Activated CD4-positive, alpha-beta T cell treated with anti-CD3 and anti-CD28 coated beads, Interleukin-2, amount 50 U/mL, for 4 hours (primary cell): ENCODE measurements around the gene VPS13A.
"Not testable (repeated sequence)": the region's sequence is repeated elsewhere in the genome, so short reads cannot be mapped to it uniquely, and the experiment has no call there.

Experiments used
- DNase-seq, 2 experiments: peaks; one replicate each; pipeline ENCODE4 v3.0.0-alpha.2; 2020

VPS13A gene

DNA sequence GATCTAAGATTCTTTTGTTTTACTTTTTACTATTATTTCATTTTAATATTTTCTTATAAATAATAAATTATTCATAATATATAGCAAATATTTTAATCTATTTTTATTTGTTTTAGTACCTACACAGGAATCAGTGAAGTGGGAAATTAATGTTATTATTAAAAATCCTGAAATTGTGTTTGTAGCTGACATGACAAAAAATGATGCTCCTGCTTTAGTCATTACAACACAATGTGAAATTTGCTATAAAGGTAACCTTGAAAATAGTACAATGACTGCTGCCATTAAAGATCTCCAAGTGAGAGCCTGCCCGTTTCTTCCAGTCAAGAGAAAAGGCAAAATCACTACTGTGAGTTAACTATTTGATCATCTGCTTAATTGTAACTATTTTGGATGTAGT lies 138.7 kb downstream of the VPS13A start:
- no peak for DNase-seq

- DNase-seq: no peak
These were observed 147.7 kb downstream of the VPS13A start for GRCh38 chr9:77325058-77325457.

GRCh38 chr9:77328102-77328501 lies 150.8 kb downstream of the VPS13A start:
- no peak for DNase-seq

DNA sequence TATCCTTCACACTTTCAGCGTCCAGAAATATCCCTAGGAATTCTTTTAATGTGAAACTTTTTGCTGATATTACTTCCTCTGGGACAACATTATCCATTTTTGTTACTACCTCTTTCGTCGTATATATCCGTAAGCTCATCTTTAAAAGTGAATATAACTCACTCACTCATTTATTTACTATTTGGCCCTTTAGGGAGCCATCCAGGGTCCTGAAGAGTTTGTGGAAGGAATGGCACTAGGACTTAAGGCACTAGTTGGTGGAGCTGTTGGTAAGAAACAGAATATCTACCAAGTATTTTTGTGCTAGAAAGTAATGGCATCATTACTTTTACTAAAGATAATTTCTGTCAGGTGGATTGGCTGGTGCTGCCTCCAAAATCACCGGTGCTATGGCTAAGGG lies 192.7 kb downstream of the VPS13A start:
- no peak for DNase-seq

DNA sequence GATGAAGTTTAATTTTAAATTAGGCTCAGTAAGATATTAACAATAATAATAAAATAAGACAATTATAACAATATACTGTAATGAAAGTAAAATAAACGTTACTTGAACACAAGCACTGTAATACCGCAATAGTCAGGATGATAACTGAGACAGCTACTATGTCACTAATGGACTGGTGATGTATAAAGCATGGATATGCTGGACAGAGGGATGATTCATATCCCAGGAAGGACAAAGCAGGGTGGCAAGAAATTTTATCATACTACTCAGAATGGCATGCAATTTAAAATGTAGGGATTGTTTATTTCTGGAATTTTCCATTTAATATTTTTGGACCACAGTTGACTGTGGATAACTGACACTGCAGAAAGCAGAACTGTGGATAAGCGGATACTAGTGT lies 196.9 kb downstream of the VPS13A start:
- no peak for DNase-seq

DNA sequence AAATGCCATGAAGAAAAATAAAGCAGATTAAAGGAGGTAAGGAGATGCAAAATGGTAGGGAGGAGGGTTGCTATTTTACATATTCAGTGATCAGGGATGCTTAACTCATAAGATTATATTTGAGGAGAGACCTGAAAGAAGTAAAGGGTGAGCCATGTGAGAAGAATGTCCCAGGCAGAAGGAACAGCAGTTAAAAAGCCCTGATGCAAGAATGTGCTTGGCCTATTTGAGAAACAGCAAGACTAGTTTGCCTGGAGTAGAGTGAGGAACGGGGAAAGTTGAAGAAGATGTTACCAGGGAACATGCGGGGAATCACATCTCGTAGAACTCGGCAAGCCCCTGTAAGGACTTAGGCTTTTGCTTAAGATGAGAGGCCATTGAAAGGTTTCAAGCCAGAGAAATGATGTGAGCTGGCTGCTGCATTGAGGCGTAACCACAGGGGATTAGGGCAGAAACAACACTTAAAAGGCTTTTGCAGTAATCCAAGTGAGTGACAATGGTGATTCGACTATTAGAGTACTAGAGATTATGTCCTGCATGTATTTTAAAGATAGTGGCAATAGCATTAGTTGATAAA lies 198.7 kb downstream of the VPS13A start:
- DNase-seq: no peak

GRCh38 chr9:77384406-77384805 lies 207.1 kb downstream of the VPS13A start:
- DNase-seq: no peak

GRCh38 chr9:77386187-77386586 lies 208.9 kb downstream of the VPS13A start:
- DNase-seq: no peak

- no peak for DNase-seq
These were observed 214.5 kb downstream of the VPS13A start for GRCh38 chr9:77391834-77392233.

GRCh38 chr9:77392328-77392727 lies 215.0 kb downstream of the VPS13A start:
- no peak for DNase-seq

- not testable (repeated sequence) for DNase-seq
These were observed 221.2 kb downstream of the VPS13A start for GRCh38 chr9:77398581-77398980.

DNA sequence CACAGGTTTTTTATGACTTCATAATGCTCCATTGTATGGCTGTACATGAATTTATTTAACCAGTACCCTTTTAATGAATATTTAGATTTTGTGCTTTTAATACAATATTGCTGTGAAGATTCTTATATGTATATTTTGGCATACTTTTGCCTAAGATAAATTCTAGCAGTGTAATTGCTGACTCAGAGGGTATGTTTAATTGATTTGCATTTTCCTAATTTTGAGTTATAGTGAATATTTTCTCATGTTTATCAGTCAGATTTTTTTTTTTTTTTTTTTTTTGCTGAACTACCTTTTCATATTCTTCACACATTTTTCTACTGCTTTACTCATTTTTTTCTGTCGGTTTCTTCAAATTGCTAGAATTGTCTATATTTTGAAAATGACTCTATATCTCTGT lies 222.6 kb downstream of the VPS13A start:
- DNase-seq: no peak

- DNase-seq: no peak
These were observed 225.0 kb downstream of the VPS13A start for GRCh38 chr9:77402286-77402685.

GRCh38 chr9:77403239-77403638 lies 225.9 kb downstream of the VPS13A start:
- DNase-seq: no peak

- not testable (repeated sequence) for DNase-seq
These were observed 231.2 kb downstream of the VPS13A start for GRCh38 chr9:77408521-77408920.

DNA sequence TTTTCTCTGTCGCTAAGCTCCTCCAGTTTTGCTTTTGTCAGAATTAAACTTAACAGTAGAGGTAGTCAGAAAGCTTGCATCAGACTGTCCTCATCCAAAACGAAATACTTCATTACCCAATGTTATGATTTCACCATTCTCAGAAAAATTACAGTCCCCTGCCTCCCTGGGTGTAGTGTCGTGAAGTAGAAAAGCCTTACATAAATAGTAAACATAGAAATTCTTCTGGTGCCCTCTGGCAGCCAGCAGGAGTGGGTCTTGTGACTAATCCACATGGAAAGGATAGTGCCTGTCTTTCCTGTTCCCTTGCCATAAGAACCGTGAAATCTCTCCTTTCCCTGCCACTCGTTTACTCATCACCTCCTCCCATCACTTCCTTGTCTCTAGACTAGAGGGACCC lies 240.2 kb downstream of the VPS13A start:
- DNase-seq: no peak

DNA sequence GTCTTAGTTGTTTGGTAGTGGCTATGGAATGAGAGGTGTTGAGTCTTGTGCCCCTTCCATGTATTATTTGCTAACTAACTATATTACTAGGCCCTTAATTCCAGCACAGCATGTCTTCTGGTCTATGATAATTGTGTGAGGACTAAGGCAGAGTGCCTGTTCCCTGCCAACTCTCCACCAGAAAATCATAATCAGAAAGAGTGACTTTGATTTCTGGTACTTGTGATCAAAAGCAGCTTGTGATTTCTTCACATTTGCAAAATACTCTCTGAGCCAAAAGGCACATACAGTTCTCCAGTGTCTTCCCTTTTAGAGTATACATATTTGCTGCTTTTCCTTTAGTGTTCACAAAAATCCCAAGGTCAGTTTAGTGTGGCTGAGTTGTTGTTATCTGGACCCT lies 240.9 kb downstream of the VPS13A start:
- DNase-seq: no peak

GRCh38 chr9:77420641-77421040 lies 243.3 kb downstream of the VPS13A start:
- DNase-seq: no peak

DNA sequence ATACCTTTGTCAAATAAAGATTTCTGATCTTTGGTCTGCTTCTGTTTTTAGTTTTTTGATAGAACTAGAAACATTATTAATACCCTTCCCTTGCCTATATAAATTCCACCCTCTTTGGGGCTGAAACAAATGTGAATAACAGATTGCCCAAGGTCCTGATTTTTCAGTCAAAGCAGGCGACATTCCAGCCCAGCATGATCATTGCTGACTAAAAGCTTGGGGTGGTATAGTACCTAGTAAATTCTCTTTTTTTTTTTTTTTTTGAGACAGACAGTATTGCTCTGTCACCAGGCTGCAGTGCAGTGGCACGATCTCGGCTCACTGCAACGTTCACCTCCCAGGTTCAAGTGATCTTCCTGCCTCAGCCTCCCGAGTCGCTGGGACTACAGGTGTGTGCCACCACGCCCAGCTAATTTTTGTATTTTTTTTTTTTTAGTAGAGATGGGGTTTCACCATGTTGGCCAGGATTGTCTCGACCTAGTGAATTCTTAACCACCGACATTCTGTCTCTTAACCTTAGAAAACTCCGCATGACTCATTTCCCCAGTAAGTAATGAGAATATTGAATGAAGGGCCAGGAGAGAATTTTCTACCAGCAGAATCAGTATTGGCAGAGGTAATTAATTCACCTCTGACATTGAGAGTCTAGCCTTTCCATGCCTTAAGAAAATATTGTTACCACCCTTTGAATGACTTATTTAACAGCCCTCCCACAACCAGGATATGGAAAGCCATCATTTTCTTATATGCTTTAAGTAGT lies 244.4 kb downstream of the VPS13A start:
- DNase-seq: no peak

DNA sequence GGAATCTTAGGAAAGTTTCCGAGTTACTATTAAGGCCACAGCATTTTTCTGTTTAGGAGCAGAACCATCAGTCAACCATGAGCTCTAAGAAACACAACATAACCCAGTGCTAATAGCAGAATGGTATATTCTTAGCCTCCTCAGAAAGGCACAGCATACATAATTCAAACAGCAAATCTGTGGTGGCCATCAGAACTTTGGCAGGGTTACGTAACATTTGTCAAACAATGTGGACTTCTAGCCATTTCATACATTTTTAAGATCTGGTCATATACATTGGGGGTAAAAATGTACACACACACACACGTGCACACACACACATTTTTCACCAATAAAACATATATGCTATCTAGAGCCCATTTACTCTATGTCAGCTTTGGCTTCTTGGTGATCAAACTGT lies 245.6 kb downstream of the VPS13A start:
- no peak for DNase-seq

- DNase-seq: no peak
These were observed 246.5 kb downstream of the VPS13A start for GRCh38 chr9:77423841-77424240.

DNA sequence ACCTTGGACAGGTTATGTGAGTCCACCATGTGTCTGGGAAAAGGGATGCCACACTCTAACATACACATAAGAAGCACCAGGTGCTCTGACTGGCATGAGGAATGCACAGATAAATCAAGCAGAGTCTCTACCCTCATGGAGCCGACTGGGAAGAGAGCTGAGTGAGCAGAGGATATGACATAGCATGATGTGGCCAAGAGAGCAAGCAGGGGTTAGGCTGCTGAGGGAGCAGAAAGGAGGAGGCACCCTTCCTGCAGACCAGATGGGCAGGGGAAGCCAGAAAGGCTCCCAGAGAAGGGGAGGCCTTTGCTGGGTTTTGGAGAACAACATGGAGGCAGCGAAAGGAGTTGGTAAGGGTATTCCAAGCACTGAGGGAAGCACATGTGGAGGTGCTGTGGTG lies 247.7 kb downstream of the VPS13A start:
- no peak for DNase-seq

- DNase-seq: no peak
These were observed 249.4 kb downstream of the VPS13A start for GRCh38 chr9:77426712-77427111.

DNA sequence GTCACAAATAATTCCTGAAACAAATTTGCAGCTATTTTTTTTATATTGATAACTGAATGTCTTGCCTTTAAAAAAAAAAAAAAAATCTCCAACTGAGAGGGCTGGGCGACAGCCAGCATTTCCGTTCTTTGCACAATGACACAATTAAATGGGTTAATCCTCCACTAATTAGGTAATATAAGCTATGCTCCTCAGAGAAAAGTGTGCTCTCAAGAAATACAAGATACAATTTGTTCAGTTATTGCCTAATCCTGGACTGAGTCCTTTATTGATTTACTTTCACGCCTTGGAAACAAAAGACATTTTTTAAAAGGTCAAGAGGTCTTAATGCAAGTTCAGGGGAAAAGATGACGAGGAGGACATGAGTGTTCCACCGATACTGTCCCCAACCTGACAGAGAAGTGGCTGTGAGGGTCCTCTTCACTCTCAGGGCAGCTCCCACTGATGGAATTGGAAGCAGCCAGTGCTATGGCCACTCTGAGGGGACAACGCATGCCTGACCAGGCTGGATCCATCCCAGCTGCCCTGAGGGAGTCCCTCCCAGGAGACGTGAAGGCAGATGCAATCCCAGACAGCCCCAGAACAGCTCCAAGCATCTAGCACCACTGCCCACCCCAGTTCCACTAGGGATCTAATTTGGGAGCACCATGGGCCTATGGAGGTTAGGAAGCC lies 250.1 kb downstream of the VPS13A start:
- DNase-seq: no peak
